ENCODE data around the gene LRP1B.

The LRP1B gene

DNA sequence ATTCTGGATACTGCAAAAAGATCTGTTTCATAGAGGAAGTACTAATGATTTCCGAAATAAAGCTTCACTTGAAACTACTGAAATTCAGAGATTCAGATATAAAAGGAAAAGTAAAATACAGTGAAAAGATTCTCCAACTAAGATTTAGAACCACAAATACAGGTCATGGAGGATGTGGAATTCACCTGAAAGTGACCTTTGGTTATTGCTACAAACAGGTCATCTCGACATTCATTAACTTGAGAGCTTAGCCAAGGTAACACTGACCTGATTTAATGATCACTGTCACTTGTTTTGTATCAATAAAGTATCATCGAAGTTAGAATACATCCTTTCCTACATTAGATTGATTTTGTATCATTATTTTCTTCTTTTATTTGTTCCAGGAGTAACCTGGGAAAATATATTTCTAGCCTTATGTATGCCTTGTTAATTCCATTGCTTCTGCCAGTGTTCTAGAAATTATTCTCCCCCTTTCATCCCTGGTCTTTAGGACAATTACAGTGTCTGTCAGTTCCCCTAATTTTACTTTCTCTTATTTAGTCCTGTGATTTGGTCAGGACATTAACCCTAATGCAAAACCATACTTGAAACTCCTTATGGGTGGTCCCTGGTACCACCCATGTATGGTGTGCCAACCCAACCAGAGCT, 420.1 kb downstream of the LRP1B start:
- Mint-ChIP-seq H3K9me3 (peaks cover 2% of the 10 kb centered on the region), H3K27me3 (no peaks in the 10 kb centered on the region), H3K4me1 (no peaks in the 10 kb centered on the region), H3K4me3 (no peak overlapping the region), H3K36me3 (no peaks in the 10 kb centered on the region), H3K27ac (no peak overlapping the region)
- ATAC-seq, result no peak

- H3K36me3 Mint-ChIP-seq, result no peaks in the 10 kb centered on the region
- no peak overlapping the region for H3K27ac Mint-ChIP-seq
- H3K9me3 Mint-ChIP-seq, result peaks cover 2% of the 10 kb centered on the region
- no peak overlapping the region for H3K4me3 Mint-ChIP-seq
- no peaks in the 10 kb centered on the region for H3K27me3 Mint-ChIP-seq
- H3K4me1 Mint-ChIP-seq, result no peaks in the 10 kb centered on the region
- ATAC-seq, result no peak
These were observed 421.1 kb downstream of the LRP1B start for GRCh38 chr2:141709756-141710155.

- H3K27ac Mint-ChIP-seq, result no peak overlapping the region
- no peaks in the 10 kb centered on the region for H3K27me3 Mint-ChIP-seq
- peaks cover 5% of the 10 kb centered on the region for H3K9me3 Mint-ChIP-seq
- no peaks in the 10 kb centered on the region for H3K4me1 Mint-ChIP-seq
- no peaks in the 10 kb centered on the region for H3K36me3 Mint-ChIP-seq
- no peak for ATAC-seq
- no peak overlapping the region for H3K4me3 Mint-ChIP-seq
These were observed 423.3 kb downstream of the LRP1B start for GRCh38 chr2:141707486-141707885.

DNA sequence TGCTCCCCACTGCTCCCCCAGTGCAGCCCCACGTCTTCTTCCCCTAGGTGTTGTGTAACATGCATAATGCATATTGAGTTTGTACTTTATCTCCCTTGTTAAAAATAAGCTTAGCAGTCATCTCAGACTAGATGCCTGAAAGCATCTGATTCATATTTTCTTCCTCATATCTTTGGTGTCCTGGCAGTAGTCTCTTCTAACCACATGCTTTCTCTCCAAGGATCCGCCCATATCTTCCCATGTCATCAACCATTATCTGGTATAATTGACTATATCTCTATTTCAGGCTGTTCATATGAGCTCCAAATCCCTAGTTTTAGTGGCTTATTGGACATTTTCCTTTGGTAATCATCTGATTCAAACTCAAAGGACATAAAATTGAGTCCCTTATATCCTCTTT, 426.3 kb downstream of the LRP1B start:
- Mint-ChIP-seq H3K4me1 (no peaks in the 10 kb centered on the region), H3K36me3 (no peaks in the 10 kb centered on the region), H3K27me3 (no peaks in the 10 kb centered on the region), H3K27ac (no peak overlapping the region), H3K4me3 (no peak overlapping the region), H3K9me3 (peaks cover 3% of the 10 kb centered on the region)
- no peak for ATAC-seq

DNA sequence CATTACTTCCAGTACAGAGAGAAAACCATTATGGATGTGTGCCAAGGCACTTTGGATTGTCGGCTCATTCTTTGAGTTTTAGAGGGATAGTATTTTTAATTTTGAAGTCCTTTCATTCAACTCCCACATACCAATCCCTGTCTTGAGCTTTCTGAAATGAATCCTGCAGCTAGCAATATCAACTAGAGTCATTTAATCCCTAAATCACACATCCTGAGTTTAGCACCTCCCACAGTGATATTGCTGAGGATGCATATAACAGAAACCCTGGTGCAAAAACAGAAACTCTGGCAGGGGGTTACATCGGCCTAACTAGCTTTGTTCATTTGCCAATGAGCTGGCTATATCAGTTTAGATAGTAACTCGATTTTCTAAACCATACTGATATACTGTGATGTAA, 427.3 kb downstream of the LRP1B start:
- H3K9me3 Mint-ChIP-seq, result peaks cover 3% of the 10 kb centered on the region
- no peak overlapping the region for H3K27ac Mint-ChIP-seq
- no peak overlapping the region for H3K4me3 Mint-ChIP-seq
- no peaks in the 10 kb centered on the region for H3K36me3 Mint-ChIP-seq
- H3K27me3 Mint-ChIP-seq, result no peaks in the 10 kb centered on the region
- no peak for ATAC-seq
- H3K4me1 Mint-ChIP-seq, result no peaks in the 10 kb centered on the region

GRCh38 chr2:141701618-141702017, 429.2 kb downstream of the LRP1B start:
- H3K9me3 Mint-ChIP-seq, result peaks cover 3% of the 10 kb centered on the region
- no peak overlapping the region for H3K4me3 Mint-ChIP-seq
- no peaks in the 10 kb centered on the region for H3K27me3 Mint-ChIP-seq
- H3K4me1 Mint-ChIP-seq, result no peaks in the 10 kb centered on the region
- ATAC-seq, result no peak
- no peaks in the 10 kb centered on the region for H3K36me3 Mint-ChIP-seq
- no peak overlapping the region for H3K27ac Mint-ChIP-seq

- Mint-ChIP-seq H3K27me3 (no peaks in the 10 kb centered on the region), H3K27ac (no peak overlapping the region), H3K4me1 (no peaks in the 10 kb centered on the region), H3K4me3 (no peak overlapping the region), H3K36me3 (no peaks in the 10 kb centered on the region), H3K9me3 (peaks cover 2% of the 10 kb centered on the region)
- no peak for ATAC-seq
These were observed 431.2 kb downstream of the LRP1B start for GRCh38 chr2:141699573-141699972.

- no peaks in the 10 kb centered on the region for H3K27me3 Mint-ChIP-seq
- no peak overlapping the region for H3K4me3 Mint-ChIP-seq
- no peak overlapping the region for H3K27ac Mint-ChIP-seq
- H3K9me3 Mint-ChIP-seq, result no peaks in the 10 kb centered on the region
- H3K4me1 Mint-ChIP-seq, result no peaks in the 10 kb centered on the region
- no peaks in the 10 kb centered on the region for H3K36me3 Mint-ChIP-seq
- ATAC-seq, result no peak
These were observed 432.3 kb downstream of the LRP1B start for GRCh38 chr2:141698500-141698899.

DNA sequence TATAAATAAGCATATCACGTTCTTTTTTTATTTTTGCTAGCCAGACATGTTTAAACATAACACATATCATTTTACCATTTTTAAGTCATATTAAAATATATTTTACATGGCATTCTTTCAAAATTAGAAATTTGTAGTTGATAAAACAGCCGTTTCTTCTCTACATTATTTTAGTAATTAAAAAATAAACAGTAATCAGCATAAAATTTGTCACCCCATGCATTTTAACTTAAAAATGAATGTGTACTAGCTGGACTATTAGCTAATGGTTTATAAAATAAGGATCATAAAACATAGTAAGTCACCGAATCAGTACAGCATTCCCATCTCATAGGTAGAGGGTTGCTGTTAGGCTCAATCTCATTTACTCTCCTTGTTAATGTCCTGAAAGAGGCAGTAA, 433.8 kb downstream of the LRP1B start:
- Mint-ChIP-seq H3K4me3 (no peak overlapping the region), H3K27me3 (no peaks in the 10 kb centered on the region), H3K36me3 (no peaks in the 10 kb centered on the region), H3K9me3 (no peaks in the 10 kb centered on the region), H3K27ac (no peak overlapping the region), H3K4me1 (no peaks in the 10 kb centered on the region)
- no peak for ATAC-seq

DNA sequence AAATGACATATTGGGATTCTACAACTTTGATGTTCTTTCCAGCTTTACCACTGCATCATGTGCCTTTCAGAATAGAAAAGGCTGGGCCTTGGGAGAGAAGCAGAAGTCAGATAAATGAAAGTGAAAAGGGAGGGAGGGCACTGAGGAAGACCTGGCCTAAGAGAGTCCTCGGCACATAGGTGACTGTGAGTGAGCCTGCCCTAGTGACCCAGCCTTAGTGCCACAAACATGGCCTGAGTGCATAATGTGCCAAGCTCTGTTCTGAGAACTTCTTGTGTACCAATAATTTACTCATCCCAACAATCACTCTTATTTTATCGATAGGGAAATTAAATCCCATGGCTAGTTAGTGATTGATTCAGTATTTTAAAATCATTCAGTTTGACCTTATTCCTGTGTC, 436.6 kb downstream of the LRP1B start:
- Mint-ChIP-seq H3K36me3 (no peaks in the 10 kb centered on the region), H3K27me3 (no peaks in the 10 kb centered on the region)

DNA sequence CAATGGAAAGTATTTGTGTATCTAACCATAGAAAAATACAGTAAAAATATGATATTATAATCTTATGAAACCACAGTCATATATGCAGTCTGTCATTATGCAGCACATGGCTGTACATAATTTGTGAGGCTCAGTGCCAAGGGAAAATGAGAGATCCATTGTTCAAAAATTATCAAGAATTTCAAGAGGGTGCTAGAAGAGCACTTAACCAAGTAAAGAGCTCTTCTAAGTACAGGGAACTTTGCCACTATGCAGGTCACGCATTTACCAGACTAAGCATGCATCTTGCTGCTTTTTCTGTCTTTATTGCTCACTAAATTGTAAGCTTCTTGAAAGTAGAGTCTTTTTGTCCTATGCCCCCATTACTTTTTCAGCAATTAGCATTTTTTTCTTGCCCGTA, 438.0 kb downstream of the LRP1B start:
- Mint-ChIP-seq H3K4me1 (no peaks in the 10 kb centered on the region), H3K27me3 (no peaks in the 10 kb centered on the region), H3K27ac (no peak overlapping the region), H3K9me3 (peaks cover 3% of the 10 kb centered on the region), H3K36me3 (no peaks in the 10 kb centered on the region), H3K4me3 (no peak overlapping the region)
- ATAC-seq, result no peak

More for the DNA sequence above, 436.6 kb downstream of the LRP1B start:
- no peak for ATAC-seq
- H3K4me3 Mint-ChIP-seq, result no peak overlapping the region
- no peaks in the 10 kb centered on the region for H3K4me1 Mint-ChIP-seq
- H3K27ac Mint-ChIP-seq, result no peak overlapping the region
- H3K9me3 Mint-ChIP-seq, result peaks cover 3% of the 10 kb centered on the region

DNA sequence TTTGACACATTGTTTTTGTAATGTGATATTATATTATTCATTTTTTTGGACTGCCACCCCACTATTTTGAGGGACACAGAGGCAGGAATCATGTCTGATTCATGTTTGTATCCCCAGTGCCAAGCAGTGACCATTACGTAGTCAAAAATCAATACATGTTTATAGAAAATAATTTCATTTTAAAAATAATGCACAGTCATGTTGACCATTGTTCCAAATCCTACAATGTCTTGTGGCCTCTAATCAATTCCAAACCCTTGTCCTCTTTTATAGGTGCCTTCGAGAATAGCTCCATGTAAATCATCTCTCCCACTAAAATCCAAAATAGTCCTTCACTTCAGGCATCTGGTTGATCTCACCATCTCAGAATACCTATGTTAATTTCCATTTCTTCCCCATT, 454.7 kb downstream of the LRP1B start:
- Mint-ChIP-seq H3K36me3 (no peaks in the 10 kb centered on the region), H3K4me1 (no peaks in the 10 kb centered on the region), H3K4me3 (no peak overlapping the region), H3K27ac (no peak overlapping the region), H3K27me3 (no peaks in the 10 kb centered on the region), H3K9me3 (no peaks in the 10 kb centered on the region)
- ATAC-seq, result no peak

DNA sequence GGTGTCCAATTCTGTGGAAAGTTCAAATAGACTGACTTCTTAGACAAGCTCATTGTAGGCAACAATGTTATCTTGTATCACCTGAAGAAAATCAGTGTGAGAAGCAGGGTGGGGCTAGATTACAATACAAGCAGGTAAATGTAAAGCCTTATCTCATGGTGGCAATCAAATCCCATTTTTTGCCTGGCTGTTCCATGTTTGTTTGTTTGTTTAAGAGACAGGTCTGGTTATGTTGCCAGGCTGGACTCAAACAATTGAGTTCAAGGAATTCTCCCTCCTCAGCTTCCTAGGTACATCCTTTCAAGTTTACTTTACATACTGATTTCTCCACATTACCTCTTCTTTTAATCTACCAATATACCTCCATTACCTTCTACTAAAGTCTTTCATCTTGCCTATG, 464.6 kb downstream of the LRP1B start:
- Mint-ChIP-seq H3K9me3 (peaks cover 8% of the 10 kb centered on the region), H3K27me3 (no peaks in the 10 kb centered on the region), H3K4me1 (no peaks in the 10 kb centered on the region), H3K36me3 (no peaks in the 10 kb centered on the region), H3K4me3 (no peak overlapping the region), H3K27ac (no peak overlapping the region)
- ATAC-seq, result no peak

DNA sequence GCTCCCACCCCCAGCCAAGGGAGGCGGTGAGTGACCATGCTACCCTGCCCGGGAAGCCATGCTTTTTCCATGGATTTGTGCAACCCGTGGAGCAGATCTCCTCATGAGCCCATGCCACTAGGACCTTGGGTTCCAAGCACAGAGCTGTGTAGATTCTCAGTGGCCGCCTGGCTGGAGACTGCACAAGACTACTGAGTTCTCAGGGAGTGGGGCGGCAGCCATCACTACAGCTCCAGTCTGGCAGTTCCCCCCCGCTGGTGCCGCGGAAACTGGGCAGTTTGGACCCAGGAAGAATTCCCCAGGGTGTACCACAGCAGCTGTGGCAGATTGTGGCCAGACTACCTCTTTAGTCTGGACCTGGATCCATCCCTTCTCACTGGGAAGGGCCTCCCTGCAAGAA, 470.6 kb downstream of the LRP1B start:
- no peaks in the 10 kb centered on the region for H3K4me1 Mint-ChIP-seq
- peaks cover 10% of the 10 kb centered on the region for H3K9me3 Mint-ChIP-seq
- no peak overlapping the region for H3K4me3 Mint-ChIP-seq
- no peak overlapping the region for H3K27ac Mint-ChIP-seq
- no peak for ATAC-seq
- H3K27me3 Mint-ChIP-seq, result no peaks in the 10 kb centered on the region
- H3K36me3 Mint-ChIP-seq, result no peaks in the 10 kb centered on the region

GRCh38 chr2:141654311-141654710, 476.5 kb downstream of the LRP1B start:
- no peaks in the 10 kb centered on the region for H3K36me3 Mint-ChIP-seq
- no peaks in the 10 kb centered on the region for H3K9me3 Mint-ChIP-seq
- H3K4me1 Mint-ChIP-seq, result no peaks in the 10 kb centered on the region
- H3K27ac Mint-ChIP-seq, result no peak overlapping the region
- no peak for ATAC-seq
- H3K27me3 Mint-ChIP-seq, result no peaks in the 10 kb centered on the region
- no peak overlapping the region for H3K4me3 Mint-ChIP-seq

DNA sequence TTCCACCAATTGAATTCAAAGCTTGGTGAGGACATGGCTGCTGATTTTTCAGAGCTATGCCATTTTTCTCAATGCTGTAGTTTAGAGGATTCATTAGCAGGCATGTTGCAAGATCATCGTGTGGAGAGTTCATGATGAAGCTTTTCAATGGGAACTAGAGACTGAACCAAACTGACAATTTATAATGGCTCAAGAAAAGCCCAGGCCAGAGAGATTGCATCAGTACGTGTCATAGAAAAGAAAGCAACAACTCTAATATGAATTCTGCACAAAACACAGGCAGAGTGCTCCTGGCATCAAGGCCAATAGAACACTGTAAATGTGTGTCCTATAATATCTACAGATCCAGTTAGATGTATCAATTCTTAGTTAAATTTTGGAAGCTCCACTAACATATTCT, 477.6 kb downstream of the LRP1B start:
- no peak overlapping the region for H3K4me3 Mint-ChIP-seq
- H3K27ac Mint-ChIP-seq, result no peak overlapping the region
- H3K36me3 Mint-ChIP-seq, result no peaks in the 10 kb centered on the region
- H3K9me3 Mint-ChIP-seq, result no peaks in the 10 kb centered on the region
- no peaks in the 10 kb centered on the region for H3K4me1 Mint-ChIP-seq
- ATAC-seq, result no peak
- no peaks in the 10 kb centered on the region for H3K27me3 Mint-ChIP-seq

DNA sequence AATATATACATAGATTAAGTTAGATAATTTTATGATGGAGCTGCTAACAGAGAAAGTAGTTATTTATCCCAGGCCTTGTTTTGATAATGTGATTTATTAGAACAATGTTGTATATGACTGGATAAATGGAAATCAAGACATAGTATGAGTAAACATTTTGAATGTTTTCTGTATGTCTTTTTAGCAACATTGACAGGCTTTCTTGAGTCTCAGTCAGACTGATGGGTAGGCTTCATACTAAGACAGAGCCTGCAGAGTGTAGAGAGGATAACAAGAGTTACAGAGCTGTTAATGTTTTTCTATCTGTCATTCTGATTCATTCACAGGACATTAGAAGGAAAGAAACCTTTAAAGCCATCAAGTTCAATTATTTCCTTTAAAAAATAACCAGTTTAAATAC, 478.5 kb downstream of the LRP1B start:
- Mint-ChIP-seq H3K27me3 (no peaks in the 10 kb centered on the region), H3K4me1 (no peaks in the 10 kb centered on the region), H3K4me3 (no peak overlapping the region), H3K27ac (no peak overlapping the region), H3K36me3 (no peaks in the 10 kb centered on the region), H3K9me3 (no peaks in the 10 kb centered on the region)
- ATAC-seq, result no peak
